LNCaP clone FGC (cell line): ENCODE results near the gene HILPDA.

ENCODE experiments used
- DNase-seq: peaks from one replicate; pipeline ENCODE4 v3.0.0-alpha.2; 2011; ENCODE audit warnings: low read depth
- H3K4me3 ChIP-seq: 2 replicates; pipeline ENCODE4 v1.5.1; 2011; ENCODE audit warnings: mild to moderate bottlenecking, low read depth, low read length, control low read depth
- CTCF ChIP-seq: IDR thresholded peaks from 2 replicates; pipeline ENCODE4 v1.5.1; 2012; ENCODE audit warnings: mild to moderate bottlenecking; ENCODE audit not compliant: control insufficient read depth, insufficient read depth; ENCODE audit errors: extremely low read depth

HILPDA gene

GRCh38 chr7:128421384-128421783 is 34.3 kb upstream of the HILPDA start:
- TF ChIP-seq CTCF, result no peak
- H3K4me3 ChIP-seq, result no peak overlapping the region
- DNase-seq, result no peak

- no peak overlapping the region for H3K4me3 ChIP-seq
- DNase-seq, result no peak
- TF ChIP-seq CTCF, result no peak
These were observed 33.6 kb upstream of the HILPDA start for GRCh38 chr7:128422037-128422436.

- no peak for DNase-seq
- TF ChIP-seq CTCF, result no peak
- no peak overlapping the region for H3K4me3 ChIP-seq
These were observed 32.8 kb upstream of the HILPDA start for GRCh38 chr7:128422842-128423241.

- TF ChIP-seq CTCF, result no peak
- DNase-seq, result no peak
- H3K4me3 ChIP-seq, result no peak overlapping the region
These were observed 30.9 kb upstream of the HILPDA start for GRCh38 chr7:128424686-128425275.

- no peak overlapping the region for H3K4me3 ChIP-seq
- peak; percentile 79 for TF ChIP-seq CTCF
- no peak for DNase-seq
These were observed 29.8 kb upstream of the HILPDA start for GRCh38 chr7:128425850-128426249.

- no peak overlapping the region for H3K4me3 ChIP-seq
- DNase-seq, result no peak
- TF ChIP-seq CTCF, result peak; percentile 74
These were observed 28.3 kb upstream of the HILPDA start for GRCh38 chr7:128427289-128427891.

GRCh38 chr7:128430207-128430606 is 25.5 kb upstream of the HILPDA start:
- TF ChIP-seq CTCF, result no peak
- DNase-seq, result no peak
- no peak overlapping the region for H3K4me3 ChIP-seq
